Activated CD4-positive, alpha-beta T cell treated with anti-CD3 and anti-CD28 coated beads, Interleukin-10, Interleukin-2, amounts not matched to agents 100 ng/mL and 50 ng/mL, durations not matched to agents 16 hours and 8 hours (primary cell): ENCODE results near the gene TTC9B.

ENCODE experiments used
- DNase-seq: peaks from one replicate; pipeline ENCODE4 v3.0.0-alpha.2; 2020

The TTC9B gene

DNA sequence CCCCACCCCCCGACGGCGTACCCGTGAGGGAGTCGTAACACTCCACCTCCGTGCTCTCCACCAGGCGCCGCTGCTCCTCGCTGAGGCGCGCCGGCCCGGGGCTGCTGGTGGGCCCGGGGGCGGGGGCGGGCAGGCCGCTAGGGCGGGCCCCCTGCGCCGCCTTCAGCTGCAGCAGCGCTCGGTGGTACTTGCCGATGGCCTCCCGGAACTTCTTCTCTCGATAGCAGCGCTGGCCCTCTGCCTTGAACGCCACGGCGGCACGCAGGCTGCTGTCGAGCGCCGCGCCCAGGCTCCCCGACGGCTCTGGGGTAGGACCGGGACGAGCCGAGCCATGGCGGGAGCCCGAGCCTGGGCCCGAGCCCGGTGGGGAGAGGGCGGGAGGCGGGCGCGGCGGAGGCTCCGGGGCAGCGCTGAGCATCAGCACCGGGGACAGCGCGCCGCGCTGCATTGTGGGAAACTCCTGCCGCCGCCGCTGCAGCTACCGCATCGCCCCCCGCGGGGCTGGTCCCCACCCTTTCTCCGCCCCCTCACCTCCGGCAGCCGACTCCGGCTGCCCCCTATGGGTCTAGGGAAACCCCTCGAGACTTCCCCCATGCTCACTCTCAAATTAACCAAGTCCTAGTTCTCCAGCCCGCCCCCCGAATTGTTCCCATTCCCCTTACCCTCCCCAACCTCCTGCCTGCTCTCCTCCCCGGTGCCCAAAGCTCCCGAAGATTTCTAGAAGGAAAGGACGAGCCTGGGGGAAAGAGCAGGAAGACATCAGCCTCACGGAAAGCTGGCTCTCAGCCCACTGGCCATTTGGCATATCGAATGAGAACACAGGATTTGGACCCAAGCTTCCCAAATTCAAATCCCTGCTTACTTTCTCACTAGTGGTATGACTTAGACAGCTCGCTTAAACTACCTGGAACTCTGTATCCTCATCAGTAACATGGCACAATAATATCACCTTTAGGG, at the start of gene TTC9B:
Gene TTC9B, minus strand, starts transcription at position 451 of the 957 bp plus-strand sequence. Its CDS starts 3 bp downstream, at position 448.
- DNase-seq = peak; percentile 41

DNA sequence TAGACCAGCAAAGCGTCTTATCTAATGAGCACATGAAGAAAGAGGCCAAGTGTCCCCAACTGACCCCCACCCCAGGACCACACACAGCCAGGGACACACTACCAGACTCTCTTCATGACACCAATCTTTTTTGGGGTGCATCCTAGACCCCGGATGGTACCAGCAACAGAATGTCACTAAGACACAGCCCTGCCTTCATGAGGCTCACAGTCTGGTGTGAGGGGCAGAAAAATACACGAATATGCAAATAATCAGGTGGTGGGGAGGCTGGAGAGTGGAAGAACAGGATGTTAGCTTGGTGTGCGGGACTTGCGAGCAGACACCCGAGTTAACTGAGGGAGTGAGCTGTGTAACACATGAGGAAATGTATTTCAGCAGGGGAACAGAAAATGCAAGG, 49.4 kb upstream of the TTC9B start:
- DNase-seq = no peak

DNA sequence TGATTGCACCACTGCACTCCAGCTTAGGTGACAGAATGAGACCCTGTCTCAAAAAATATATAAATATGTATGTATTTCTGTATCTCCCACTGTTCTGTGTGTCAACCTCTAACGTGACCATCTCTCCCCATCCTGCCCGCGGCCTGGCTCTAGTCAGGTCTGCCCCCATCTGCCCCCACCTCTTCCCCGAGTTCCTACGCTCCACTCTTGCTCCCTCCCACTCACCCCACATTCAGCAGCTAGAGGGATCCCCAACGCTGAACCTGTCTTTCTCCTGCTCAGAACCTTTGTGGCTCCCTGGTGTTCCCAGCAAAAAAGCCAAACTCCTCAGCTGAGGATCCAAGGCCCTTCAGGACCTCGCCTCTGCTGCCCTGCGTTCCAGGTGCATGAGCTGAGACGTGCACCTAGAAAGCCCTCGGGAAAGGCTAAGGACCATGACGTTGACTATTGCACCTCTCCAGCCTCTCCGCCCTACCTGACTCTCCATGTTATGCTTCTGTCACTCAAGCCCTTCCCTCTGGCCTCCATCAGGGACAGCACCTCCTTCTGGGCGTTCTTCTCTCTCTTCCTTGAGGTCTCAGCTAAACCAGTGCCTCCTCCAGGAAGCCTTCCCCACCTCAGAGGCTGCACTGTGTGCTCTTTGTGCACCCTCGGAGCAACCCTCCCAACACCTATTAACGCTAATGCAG, 48.9 kb upstream of the TTC9B start:
- no peak for DNase-seq

DNA sequence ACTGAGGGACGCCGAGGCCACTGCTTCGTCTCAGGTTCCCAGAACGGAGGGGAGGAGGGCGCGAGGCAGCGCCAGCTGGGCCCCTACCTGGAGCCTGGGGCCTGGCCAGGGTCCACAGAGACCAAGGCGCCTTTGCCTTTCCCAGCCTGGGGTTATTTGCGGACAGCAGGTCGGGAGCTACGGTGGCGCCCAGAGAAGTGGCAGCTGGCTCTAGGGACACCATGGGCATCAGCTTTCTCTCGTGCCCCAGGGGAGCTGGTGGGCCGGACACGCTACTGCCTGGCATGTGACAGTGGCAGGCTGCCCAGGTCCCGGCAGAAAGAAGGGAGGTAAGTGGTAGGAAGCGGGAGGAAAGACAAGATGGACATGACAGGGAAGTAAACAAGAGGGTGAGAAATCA, 47.9 kb upstream of the TTC9B start:
- no peak for DNase-seq

DNA sequence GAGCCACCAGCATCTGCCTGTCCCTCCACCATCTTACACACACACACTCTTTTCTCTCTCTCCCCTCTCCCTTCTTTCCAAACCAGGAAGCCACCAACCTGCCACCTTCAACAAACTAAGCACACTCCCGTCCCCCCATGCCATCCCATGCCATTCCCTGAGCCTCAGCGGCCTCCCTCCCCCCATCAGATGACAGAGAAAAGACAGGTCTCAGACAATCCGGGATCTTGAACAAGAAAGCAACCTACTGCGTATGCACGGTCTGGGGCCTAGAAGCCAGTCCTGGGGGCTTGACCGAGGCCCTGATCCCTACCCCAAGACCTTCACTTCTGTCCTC, 47.5 kb upstream of the TTC9B start:
- DNase-seq = no peak

DNA sequence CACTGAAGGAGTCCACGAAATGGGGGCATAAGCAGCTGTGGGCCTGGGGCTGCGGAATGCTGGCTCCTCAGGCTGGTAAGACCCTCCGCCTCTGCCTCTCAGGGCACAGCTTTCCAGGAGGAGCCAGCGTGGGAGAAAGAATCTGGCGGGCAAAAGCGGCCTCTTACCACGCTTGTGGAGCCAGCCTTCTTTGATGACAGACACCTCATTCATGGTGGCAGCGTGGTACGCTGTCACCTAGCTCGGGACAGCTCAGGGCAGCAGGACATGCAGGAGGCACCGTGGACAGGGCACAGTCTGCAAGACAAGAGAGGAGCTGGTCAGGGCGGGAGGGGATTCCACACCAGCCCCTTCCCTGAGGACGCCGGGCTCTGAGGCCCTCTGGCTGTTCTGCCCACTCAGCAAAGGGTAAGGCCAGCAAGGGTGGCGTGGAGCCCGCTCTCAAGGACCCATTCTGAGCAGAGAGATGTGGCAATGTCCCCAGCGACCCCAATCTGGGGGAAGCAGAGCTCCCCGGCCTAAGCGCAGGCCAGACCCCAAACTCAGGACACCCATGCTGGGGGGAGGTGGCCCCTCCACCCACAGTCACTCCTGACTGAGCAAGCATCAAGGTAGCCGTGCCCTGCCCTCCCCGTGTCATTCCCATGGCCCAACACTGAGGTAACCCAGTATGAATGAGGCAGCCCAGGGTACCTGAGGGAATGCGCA, 47.0 kb upstream of the TTC9B start:
- no peak for DNase-seq

DNA sequence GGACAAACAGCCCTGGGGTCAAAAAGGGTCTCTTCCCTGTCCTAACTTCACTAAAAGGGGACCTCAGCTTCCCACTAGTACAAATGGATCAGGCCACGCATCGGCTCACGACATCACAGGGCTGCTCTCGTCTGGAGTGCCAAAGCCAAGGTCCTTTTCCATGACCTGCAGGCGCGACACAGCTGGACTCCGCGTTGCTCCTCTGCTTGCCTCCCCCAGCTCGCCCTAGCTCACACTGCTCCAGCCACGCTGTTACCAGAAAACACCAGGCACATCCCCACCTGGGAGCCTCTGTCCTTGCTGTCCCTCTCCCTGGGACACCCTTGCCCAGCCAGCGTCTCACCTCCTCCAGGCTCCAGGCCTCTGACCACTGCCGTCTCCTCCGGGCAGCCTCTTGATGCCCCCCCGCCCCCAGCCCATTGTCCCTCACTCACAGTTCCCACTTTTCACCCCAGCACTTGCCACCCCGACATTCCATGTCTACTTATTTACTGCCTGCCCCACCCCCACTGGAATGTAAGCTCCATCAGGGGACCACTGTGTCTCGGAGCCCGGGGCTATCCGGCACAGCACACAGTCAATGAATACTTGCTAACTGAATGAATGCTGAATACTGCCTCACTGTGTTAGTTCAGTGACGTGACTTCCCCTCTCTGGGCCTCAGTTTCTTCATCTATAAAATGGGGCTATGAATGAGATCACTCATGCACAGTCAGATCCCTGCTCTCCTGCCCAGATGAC, 46.3 kb upstream of the TTC9B start:
- no peak for DNase-seq

DNA sequence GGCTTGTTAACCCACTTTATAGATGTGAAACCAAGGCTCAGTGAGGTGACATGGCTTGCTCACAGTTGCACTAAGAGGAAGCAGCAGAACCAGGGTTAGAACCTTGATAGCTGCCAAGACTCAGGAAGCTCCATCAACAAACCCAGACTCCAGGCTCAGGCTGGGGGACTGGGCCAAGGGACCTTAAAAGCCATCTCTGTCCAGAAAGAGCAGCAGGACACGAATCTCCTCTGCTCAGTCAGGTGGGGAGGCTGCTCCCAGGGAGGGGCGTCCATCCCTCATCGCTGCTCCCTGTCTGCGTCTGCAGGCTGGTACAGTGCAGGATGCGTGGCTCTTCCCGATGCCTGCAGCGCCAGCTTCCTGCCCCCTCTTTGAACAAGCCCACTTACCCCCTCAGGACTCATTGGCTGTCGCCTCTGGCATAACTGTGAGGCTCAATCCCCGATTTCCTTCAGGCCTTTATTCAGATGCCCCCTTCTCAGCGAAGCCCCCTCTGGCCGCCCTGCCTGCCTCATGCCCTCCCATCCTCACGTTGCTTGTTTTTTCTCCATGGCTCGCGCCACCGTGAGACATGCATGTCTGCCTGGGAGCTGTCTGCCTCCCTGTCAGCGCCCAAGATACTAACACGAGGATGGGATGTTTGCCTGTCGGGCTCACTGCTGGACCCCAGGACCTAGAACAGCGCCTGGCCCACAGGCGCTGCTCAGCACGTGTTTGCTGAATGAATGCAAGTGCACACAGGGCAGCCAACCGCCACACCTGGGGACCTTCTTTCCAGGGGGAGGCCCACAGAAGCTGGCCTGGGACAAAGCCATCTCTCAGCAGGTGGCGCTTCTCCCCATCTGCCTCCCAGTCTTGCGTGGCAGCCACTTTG, 45.5 kb upstream of the TTC9B start:
- no peak for DNase-seq

DNA sequence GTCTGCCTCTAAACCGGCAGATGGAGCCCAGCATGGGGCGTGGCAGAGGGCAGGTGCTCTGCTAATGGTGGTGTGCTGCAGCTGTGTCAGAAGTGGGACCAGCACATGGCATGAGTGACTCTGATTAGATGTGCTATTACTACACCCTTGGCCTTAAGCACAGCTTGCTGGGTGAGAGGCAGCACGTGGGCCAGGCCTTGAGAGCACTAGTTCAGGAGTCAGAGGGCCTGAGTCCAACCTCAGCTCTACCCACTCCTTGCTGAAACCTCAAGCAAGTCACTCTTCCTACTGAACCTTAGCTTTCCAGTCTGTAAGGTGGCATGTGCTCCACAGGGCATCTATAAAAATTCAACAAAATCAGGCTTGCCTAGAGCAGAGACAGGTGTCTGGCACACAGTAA, 44.2 kb upstream of the TTC9B start:
- no peak for DNase-seq

DNA sequence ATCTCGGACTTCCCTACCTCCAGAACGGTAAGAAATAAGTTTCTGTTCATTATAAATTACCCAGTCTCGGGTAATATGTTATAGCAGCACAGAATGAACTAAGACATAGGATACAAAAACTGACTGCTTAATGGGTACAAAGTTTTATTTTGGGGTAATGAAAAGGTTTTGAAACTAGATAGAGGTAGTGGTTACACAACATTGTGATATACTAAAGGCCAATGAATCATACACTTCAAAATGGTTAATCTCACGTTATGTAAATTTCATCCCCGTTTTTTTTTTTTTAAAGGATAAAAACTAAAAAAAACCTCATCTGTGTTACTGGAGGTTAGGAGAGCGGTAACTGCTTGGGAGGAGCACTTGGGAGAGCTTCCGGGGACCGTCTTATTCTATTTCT, 43.4 kb upstream of the TTC9B start:
- no peak for DNase-seq

DNA sequence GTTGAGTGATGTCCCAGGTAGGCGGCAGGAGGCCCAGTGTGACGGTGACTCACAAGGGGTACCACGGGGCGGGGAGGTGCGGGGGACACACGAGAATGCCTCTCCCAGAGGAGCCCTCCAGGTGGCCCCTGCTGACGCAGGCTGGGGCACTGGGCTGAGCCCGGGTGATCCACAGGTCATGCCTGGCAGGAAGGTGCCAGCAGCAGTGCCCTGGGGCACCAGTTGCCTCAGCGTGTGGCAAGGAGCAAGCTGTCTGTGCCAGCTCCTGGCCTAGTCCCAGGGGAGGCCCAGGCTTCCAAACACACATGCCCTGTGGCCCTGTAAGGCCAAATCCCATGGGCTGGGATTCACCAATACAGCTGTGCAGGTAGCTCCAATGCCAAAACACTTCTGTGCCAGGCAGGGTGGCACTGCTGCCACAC, 38.9 kb upstream of the TTC9B start:
- no peak for DNase-seq

DNA sequence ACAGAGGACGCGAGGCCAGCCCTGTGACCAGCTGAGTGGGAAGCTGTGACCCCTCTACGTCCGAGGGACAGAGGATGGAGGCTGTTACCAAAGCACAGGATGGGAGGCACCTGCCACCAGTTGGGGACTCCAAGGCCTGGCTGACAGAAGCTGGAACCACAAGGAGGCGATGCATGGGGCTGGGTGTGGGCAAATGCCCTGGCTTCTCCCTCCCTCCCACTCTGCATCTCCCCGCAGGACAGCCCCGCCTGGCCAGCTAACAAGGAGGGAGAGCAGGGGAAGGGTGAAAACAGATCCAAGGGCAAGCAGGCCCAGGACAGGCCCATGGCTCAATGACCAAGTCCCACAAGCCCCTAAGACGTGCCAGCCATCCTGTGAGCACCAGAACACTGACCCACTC, 38.3 kb upstream of the TTC9B start:
- DNase-seq = no peak

DNA sequence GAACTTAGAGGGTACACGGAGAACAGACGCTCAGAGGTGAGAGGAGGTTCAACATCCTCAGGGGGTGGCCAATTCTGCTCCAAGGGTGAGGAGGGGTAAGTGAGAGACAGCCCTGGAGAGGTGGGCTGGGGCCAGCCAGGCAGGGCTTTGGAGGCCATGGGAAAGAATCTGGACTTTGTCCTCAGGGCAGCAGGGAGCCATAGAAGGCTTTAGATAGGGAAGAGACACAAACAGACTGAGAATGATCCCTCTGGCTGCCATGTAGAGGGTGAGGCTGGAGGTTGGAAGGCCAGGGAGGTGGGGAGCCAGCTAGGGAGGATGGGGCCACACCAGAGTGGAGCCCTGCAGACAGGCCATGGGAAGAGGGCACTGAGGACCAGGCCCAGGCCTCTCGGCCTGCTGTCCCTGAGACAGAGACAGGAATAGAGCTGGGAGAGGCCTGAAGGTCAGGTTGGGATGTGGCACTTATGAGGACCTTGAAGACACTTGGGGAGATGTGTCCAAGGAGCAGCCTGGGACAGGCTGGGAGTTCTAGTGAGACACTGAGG, 37.5 kb upstream of the TTC9B start:
- no peak for DNase-seq

DNA sequence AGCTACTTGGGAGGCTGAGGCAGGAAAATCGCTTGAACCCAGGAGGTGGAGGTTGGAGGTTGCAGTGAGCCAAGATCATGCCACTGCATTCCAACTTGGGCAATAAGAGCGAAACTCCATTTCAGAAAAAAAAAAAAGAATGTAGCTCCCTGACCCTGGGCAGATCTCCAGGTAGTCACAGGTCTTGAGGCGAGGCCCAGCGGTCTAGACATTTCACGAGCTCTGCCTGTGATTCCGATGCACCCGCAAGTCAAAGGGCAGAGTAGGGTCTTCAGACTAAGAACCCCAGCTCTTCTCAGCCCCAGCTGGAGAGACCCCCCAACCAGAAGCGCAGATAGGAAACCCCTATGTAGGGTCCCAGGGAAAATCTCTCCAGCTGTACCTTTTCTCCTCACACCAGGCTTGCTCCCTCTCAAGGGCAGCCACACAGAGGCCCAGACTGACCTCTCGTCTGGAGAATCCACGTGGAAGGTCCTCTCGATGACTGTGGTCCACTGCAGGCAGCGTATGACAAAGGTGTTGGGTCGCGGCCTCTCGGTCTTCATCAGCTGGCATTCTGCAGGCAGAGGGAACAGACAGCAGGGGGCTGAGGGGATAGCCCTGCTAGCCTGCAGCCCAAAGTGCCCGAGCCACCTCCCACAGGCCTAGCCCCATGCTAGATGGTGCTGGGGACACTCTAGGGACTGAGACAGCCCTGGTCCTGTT, 36.7 kb upstream of the TTC9B start:
- DNase-seq = no peak

DNA sequence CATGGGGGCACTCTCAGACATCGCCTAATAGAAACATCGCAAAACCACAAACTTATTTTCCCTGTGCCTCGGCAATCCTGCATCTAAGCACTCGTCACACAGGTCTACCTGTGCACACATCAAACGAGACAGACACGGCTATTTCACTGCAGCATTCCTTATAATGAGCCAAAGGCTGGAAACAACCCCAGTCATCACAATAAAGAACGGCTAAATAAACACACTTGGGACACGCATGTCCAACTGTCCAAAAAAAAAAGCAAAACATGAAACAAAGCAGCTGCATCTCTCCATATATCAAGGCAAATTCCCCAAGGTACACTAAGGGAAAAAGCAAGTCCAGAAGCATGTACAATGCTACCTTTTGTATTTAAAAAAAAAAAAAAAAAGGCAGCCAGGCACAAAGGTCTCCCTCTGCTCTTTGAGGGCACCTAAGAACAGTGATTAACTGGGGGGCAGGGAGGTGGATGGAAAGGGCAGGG, 35.5 kb upstream of the TTC9B start:
- DNase-seq = no peak

DNA sequence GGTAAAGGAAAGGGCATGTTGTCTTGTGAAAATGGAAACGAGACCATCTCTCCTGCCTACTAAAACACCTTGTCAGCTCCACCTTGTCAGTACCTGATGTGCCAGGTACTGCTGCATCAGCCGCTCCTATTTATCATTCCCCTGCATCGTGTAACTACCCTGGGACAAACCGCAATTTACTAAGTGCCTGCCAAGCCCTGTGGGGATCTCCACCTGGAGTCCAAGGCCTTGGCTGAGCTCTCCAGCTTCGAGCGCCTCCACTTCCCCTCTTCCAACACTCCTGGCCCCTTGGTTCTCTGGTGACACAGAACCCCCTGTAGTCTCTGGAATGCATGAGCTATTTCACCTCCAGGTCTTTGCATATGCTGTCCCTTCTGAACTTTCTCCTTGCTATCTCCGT, 34.2 kb upstream of the TTC9B start:
- DNase-seq = no peak

DNA sequence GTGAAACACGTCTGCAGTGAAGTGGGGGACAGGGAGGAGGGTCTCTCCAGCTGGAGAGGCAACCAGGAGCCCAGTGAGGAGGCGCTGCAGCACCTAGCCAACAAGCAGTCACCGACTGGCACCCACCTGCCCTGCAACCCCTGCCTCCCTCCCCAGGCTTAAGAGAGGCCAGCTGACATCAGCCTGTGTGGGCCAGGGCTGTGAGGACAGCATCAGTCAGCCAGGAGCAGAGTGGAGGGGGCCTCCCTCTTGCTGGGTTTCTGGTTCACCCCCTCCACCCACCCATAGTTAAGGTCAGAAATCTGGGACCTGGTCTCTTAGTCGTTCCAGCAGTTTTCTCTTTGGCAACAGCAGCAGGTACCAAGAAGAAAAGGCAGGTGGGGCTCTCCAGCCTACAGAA, 33.8 kb upstream of the TTC9B start:
- DNase-seq = no peak

DNA sequence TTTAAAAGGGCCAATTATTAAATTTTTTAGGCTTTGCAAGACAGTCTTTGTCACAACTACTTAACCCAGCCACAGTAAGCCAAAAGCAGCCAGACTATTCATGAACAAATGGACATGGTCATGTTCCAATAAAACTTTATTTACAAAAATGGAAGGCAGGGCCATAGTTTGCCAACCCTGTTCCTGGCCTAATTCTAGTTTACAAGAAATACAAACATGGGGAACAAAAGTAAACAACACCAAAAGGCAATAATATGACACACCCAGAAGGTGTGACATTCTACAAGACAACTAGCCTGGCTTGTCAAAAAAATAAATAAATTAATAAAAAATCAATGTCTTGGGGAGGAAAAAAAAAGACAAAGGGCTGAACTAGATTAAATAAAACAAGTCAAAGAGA, 33.1 kb upstream of the TTC9B start:
- DNase-seq = no peak

DNA sequence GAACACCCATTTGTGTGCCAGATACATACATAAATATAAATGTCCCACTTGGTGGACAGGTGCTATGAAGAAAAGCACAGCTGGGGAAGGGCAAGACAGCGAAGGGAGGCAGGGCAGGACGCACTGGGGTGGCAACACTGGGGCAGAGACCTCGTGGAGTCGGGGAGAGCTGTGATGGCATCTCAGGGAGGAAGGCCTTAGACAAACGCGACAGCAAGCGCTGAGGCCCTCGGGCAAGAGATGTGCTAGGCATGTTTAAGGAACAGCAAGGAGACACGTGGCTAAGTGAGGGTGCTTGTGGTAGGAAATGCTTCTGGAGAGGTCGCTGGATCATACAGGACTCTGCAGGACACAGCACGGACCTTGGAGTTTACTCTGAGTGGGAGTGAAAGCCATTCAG, 31.6 kb upstream of the TTC9B start:
- no peak for DNase-seq

DNA sequence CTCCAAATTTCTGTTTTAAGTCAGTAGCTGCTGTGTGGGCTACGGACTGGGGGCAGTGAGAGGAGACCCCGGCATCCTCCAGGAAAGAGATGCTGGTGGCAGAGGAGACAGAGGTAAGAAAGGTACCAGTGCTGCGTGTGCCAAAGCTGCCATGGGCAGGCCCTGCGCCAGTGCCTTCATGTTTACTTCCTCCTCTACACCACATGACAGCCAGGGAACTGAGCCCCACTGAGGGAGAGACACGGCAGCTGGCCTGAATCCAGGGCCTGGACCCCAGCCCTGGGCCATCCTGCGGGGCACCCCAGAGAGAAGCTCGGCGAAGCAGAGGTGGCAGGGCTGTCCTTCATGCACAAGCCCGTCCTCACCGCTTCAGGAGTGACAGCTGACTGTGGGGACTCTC, 31.0 kb upstream of the TTC9B start:
- DNase-seq = no peak

DNA sequence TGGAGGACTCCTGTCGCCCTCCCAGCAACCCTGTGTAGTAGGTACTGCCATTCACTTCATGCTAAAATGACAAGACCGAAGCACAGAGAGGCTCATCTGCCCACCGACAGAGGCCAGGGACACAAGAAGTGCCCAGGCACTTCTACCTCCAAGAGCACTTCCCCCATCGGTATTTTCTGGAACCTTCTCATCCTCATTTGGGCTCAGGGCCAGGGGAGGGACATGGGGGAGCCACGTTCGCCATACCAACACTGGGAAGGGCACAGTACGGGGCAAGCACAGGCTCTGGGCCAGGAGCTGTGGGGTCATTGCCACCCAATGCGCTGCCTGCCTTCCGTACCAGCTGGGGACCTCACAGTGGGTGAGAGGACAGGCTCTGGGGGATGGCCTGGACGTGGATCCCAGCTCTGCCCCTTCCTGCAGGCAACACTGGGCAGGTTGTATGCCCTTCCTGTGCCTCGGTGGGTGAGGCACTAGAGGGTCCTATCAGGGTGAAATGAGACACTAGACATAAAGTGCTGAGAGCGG, 29.6 kb upstream of the TTC9B start:
- DNase-seq = no peak
